SK-N-SH (cell line): Measurements from ENCODE around the gene ZBED4.

Source experiments
- CTCF ChIP-seq: fragments of 200-600 bp; sonication (generic); IDR thresholded peaks from 2 replicates; pipeline ENCODE4 v1.6.1; 2017; ENCODE audit warnings: antibody characterized with exemption, mild to moderate bottlenecking, moderate library complexity
- MXI1 ChIP-seq: IDR thresholded peaks from 2 replicates; pipeline ENCODE4 v1.6.1; 2012; ENCODE audit warnings: mild to moderate bottlenecking, low read depth, low read length, improper control_type of control experiment
- RCOR1 ChIP-seq: fragments of 150-350 bp; IDR thresholded peaks from 2 replicates; pipeline ENCODE4 v1.6.1; 2017; ENCODE audit warnings: antibody characterized with exemption, low read length
- ZBTB33 ChIP-seq: IDR thresholded peaks from 2 replicates; pipeline ENCODE4 v1.4.0; 2012; ENCODE audit warnings: low read depth, borderline replicate concordance

DNA sequence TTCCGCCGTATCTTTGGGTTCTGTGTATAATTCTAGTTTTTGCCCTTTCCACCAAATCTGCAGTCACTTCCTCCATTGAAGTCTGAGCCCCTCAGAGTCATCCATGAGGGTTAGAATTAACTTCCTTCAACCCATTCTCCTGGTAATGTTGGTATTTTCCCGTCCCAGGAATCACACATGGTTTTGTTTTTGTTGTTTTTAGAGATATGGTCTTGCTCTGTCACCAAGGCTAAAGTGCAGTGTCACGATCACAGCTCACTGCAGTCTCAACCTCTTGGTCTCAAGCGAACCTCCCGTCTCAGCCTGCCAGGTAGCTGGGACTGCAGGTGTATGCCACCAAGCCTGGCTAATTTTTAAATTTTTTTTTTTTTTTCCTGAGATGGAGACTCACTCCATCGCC is 18.7 kb downstream of the ZBED4 start:
- TF ChIP-seq RCOR1 (no peak), CTCF (no peak), MXI1 (no peak), ZBTB33 (no peak)
